HepG2 (cell line): ENCODE data around the gene CRADD.

ENCODE experiments used
- JARID2 ChIP-seq: sonication (generic); formaldehyde crosslinking; IDR thresholded peaks from 2 replicates; pipeline ENCODE4 v1.8.1; 2023; ENCODE audit warnings: missing genetic modification reagents, inconsistent platforms; ENCODE audit not compliant: insufficient replicate concordance
- MAFK ChIP-seq, 2 experiments: IDR thresholded peaks in 1 of 2; conservative IDR thresholded peaks in 1 of 2; 2 replicates each; pipeline ENCODE4 v1.6.1; 2011; ENCODE audit warnings: improper control_type of control experiment in 2 of 2, low read length in 2 of 2
- MED8 ChIP-seq: sonication (generic); formaldehyde crosslinking; IDR thresholded peaks from 2 replicates; pipeline ENCODE4 v1.8.1; 2023; ENCODE audit warnings: mild to moderate bottlenecking, missing genetic modification reagents; ENCODE audit not compliant: insufficient replicate concordance
- NFIC ChIP-seq: IDR thresholded peaks from 2 replicates; pipeline ENCODE4 v1.6.1; 2012; ENCODE audit warnings: mild to moderate bottlenecking, low read length, inconsistent platforms
- RXRA ChIP-seq: sonication (generic); formaldehyde crosslinking; IDR thresholded peaks from 2 replicates; pipeline ENCODE4 v1.5.1; 2020; ENCODE audit warnings: missing genetic modification reagents
- TCF7L2 ChIP-seq: IDR thresholded peaks from 2 replicates; pipeline ENCODE4 v1.6.1; 2011; ENCODE audit warnings: mild to moderate bottlenecking, low read depth, low read length, moderate library complexity
- ZBTB7B ChIP-seq: sonication (generic); formaldehyde crosslinking; IDR thresholded peaks from 2 replicates; pipeline ENCODE4 v1.4.0; 2020; ENCODE audit warnings: missing genetic modification reagents
- ZFP36 ChIP-seq: fragments of 150-350 bp; IDR thresholded peaks from 2 replicates; pipeline ENCODE4 v1.6.1; 2018; ENCODE audit warnings: borderline replicate concordance, low read length, low read depth; ENCODE audit not compliant: partially characterized antibody
- ZNF773 ChIP-seq: sonication (generic); formaldehyde crosslinking; IDR thresholded peaks from 2 replicates; pipeline ENCODE4 v1.4.0; 2020; ENCODE audit warnings: missing genetic modification reagents, borderline replicate concordance
- TF ChIP-seq, protein P1 (sequence below): sonication (generic); formaldehyde crosslinking; IDR thresholded peaks from 2 replicates; pipeline ENCODE4 v1.4.0; 2020; ENCODE audit warnings: low read depth, mild to moderate bottlenecking, missing genetic modification reagents
- TF ChIP-seq, protein P2 (sequence below): sonication (generic); formaldehyde crosslinking; IDR thresholded peaks from 2 replicates; pipeline ENCODE4 v1.5.0; 2020; ENCODE audit warnings: mild to moderate bottlenecking, missing genetic modification reagents, moderate library complexity
- TF ChIP-seq, protein P3 (sequence below): sonication (generic); formaldehyde crosslinking; IDR thresholded peaks from 2 replicates; pipeline ENCODE4 v1.4.0; 2020; ENCODE audit warnings: missing genetic modification reagents

DNA sequence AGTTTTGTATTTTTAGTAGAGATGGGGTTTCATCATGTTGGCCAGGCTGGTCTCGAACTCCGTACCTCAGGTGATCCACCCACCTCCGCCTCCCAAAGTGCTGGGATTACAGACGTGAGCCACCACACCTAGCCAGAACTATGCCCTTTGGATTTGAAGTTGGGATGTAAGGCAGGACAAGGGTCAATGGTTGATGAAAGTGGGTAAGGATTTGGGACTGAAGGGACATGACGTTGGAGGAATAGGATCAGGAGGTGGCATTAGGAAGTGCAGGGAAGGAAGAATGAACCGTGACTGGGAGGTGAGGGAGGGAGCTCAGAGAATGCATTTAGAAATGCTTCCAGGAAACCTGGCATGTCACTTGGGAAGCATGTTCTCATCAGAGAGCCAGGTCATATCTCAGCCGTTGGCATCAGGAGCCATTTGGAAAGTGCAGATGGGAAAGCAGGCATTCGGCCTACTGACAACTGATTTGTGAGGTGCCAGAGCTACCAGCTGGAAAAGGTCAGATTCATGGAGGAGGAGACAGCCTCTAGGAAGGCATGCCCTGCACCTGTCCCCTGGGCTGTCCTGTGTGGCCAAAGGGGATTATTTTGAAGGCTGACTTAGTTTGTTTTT is 2.2 kb downstream of the CRADD start:
- TF ChIP-seq, protein P1, sequence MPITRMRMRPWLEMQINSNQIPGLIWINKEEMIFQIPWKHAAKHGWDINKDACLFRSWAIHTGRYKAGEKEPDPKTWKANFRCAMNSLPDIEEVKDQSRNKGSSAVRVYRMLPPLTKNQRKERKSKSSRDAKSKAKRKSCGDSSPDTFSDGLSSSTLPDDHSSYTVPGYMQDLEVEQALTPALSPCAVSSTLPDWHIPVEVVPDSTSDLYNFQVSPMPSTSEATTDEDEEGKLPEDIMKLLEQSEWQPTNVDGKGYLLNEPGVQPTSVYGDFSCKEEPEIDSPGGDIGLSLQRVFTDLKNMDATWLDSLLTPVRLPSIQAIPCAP (CRISPR knock-in tag), result no peak
- TF ChIP-seq MED8 (CRISPR knock-in tag) (no peak), TCF7L2 (no peak), NFIC (no peak), JARID2 (CRISPR knock-in tag) (no peak), MAFK (conservative IDR thresholded peaks at IDR 0.05 in 1 of 2, IDR thresholded peaks at IDR 0.05 in 1 of 2; ENCODE audit: low read length in 2 of 2) (no peak), ZNF773 (no peak), RXRA (CRISPR knock-in tag) (no peak), ZFP36 (no peak), ZBTB7B (no peak)
- TF ChIP-seq, protein P2, sequence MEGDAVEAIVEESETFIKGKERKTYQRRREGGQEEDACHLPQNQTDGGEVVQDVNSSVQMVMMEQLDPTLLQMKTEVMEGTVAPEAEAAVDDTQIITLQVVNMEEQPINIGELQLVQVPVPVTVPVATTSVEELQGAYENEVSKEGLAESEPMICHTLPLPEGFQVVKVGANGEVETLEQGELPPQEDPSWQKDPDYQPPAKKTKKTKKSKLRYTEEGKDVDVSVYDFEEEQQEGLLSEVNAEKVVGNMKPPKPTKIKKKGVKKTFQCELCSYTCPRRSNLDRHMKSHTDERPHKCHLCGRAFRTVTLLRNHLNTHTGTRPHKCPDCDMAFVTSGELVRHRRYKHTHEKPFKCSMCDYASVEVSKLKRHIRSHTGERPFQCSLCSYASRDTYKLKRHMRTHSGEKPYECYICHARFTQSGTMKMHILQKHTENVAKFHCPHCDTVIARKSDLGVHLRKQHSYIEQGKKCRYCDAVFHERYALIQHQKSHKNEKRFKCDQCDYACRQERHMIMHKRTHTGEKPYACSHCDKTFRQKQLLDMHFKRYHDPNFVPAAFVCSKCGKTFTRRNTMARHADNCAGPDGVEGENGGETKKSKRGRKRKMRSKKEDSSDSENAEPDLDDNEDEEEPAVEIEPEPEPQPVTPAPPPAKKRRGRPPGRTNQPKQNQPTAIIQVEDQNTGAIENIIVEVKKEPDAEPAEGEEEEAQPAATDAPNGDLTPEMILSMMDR, result no peak
- TF ChIP-seq, protein P3, sequence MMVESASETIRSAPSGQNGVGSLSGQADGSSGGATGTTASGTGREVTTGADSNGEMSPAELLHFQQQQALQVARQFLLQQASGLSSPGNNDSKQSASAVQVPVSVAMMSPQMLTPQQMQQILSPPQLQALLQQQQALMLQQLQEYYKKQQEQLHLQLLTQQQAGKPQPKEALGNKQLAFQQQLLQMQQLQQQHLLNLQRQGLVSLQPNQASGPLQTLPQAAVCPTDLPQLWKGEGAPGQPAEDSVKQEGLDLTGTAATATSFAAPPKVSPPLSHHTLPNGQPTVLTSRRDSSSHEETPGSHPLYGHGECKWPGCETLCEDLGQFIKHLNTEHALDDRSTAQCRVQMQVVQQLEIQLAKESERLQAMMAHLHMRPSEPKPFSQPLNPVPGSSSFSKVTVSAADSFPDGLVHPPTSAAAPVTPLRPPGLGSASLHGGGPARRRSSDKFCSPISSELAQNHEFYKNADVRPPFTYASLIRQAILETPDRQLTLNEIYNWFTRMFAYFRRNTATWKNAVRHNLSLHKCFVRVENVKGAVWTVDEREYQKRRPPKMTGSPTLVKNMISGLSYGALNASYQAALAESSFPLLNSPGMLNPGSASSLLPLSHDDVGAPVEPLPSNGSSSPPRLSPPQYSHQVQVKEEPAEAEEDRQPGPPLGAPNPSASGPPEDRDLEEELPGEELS (CRISPR knock-in tag), result no peak
